Neural cell (in vitro differentiated cells): ENCODE data around the gene KPNA1. TPM values are rescaled to one million over a fixed set of nuclear protein-coding genes. Genes with fewer than 3 reads are reported as not detected.

Experiments
- H2AFZ ChIP-seq: fragments of 200-600, 300-800 bp; sonication (generic), shearing (Covaris generic); 2 replicates; pipeline ENCODE4 v1.6.0; 2014; ENCODE audit warnings: low read depth, mild to moderate bottlenecking, antibody characterized with exemption, low read length, moderate library complexity
- H3F3A ChIP-seq: fragments of 200-600 bp; shearing (Covaris generic); 2 replicates; pipeline ENCODE4 v1.6.1; 2016; ENCODE audit warnings: mild to moderate bottlenecking, moderate library complexity, mixed read lengths, antibody characterized with exemption, low read length; ENCODE audit not compliant: insufficient read depth, poor library complexity, severe bottlenecking
- H3K27ac ChIP-seq: fragments of 200-600, 300-800 bp; sonication (generic), shearing (Covaris generic); 2 replicates; pipeline ENCODE4 v1.5.1; 2014; ENCODE audit warnings: mild to moderate bottlenecking, low read length, moderate library complexity
- H3K27me3 ChIP-seq: fragments of 300-800, 200-600 bp; sonication (generic), shearing (Covaris generic); 2 replicates; pipeline ENCODE4 v1.6.0; 2014; ENCODE audit warnings: mild to moderate bottlenecking, low read depth, low read length, moderate library complexity; ENCODE audit not compliant: insufficient read depth
- H3K36me3 ChIP-seq: fragments of 300-800, 200-600 bp; sonication (generic), shearing (Covaris generic); 2 replicates; pipeline ENCODE4 v1.5.1; 2014; ENCODE audit warnings: mild to moderate bottlenecking, antibody characterized with exemption, low read length, moderate library complexity; ENCODE audit not compliant: insufficient read depth
- H3K4me2 ChIP-seq: fragments of 300-800, 200-600 bp; sonication (generic), shearing (Covaris generic); 2 replicates; pipeline ENCODE4 v1.6.0; 2014; ENCODE audit warnings: mild to moderate bottlenecking, low read length
- H3K4me3 ChIP-seq: fragments of 300-800, 200-600 bp; sonication (generic), shearing (Covaris generic); 2 replicates; pipeline ENCODE4 v1.5.1; 2014; ENCODE audit warnings: mild to moderate bottlenecking, low read length, moderate library complexity
- H3K79me2 ChIP-seq: fragments of 200-600 bp; shearing (Covaris generic); replicated peaks from 2 replicates; pipeline ENCODE4 v1.6.0; 2014; ENCODE audit warnings: mild to moderate bottlenecking, low read length, moderate library complexity; ENCODE audit not compliant: insufficient read depth
- H3K9ac ChIP-seq: fragments of 300-800, 200-600 bp; sonication (generic), shearing (Covaris generic); 2 replicates; pipeline ENCODE4 v1.6.1; 2016; ENCODE audit warnings: mild to moderate bottlenecking, low read length, mixed read lengths
- H3K9me2 ChIP-seq: fragments of 200-600 bp; shearing (Covaris generic); 2 replicates; pipeline ENCODE4 v1.6.1; 2016; ENCODE audit warnings: mild to moderate bottlenecking, low read length, mixed read lengths; ENCODE audit not compliant: insufficient read depth
- H3K9me3 ChIP-seq: fragments of 200-600, 300-800 bp; sonication (generic), shearing (Covaris generic); 2 replicates; pipeline ENCODE4 v1.6.1; 2016; ENCODE audit warnings: mild to moderate bottlenecking, mixed run types, low read length, moderate library complexity, mixed read lengths
- H4K20me1 ChIP-seq: fragments of 200-600 bp; shearing (Covaris generic); 2 replicates; pipeline ENCODE4 v1.6.1; 2016; ENCODE audit warnings: mild to moderate bottlenecking, mixed run types; ENCODE audit not compliant: insufficient read depth
- EP300 ChIP-seq: fragments of 450-650 bp; conservative IDR thresholded peaks from 2 replicates; pipeline ENCODE4 v1.6.1; 2014; ENCODE audit warnings: antibody characterized with exemption, mild to moderate bottlenecking, moderate library complexity; ENCODE audit not compliant: poor library complexity, severe bottlenecking
- EZH2 ChIP-seq: fragments of 200-600, 300-800 bp; shearing (Covaris generic), sonication (generic); IDR thresholded peaks from 2 replicates; pipeline ENCODE4 v1.6.1; 2014; ENCODE audit warnings: antibody characterized with exemption, low read length, borderline replicate concordance, mild to moderate bottlenecking; ENCODE audit not compliant: insufficient read depth, poor library complexity, severe bottlenecking
- MXI1 ChIP-seq: fragments of 450-650 bp; conservative IDR thresholded peaks from 2 replicates; pipeline ENCODE4 v1.6.1; 2014; ENCODE audit warnings: antibody characterized with exemption, mild to moderate bottlenecking; ENCODE audit not compliant: poor library complexity, severe bottlenecking
- POLR2AphosphoS5 ChIP-seq: IDR thresholded peaks from 2 replicates; pipeline ENCODE4 v1.6.1; 2012
- RAD21 ChIP-seq: fragments of 450-650 bp; conservative IDR thresholded peaks from 2 replicates; pipeline ENCODE4 v1.6.1; 2014; ENCODE audit warnings: antibody characterized with exemption, mild to moderate bottlenecking, moderate library complexity
- SMC3 ChIP-seq: fragments of 450-650 bp; conservative IDR thresholded peaks from 2 replicates; pipeline ENCODE4 v1.6.1; 2014; ENCODE audit warnings: antibody characterized with exemption, mild to moderate bottlenecking, moderate library complexity; ENCODE audit not compliant: poor library complexity
- TAF1 ChIP-seq: IDR thresholded peaks from 2 replicates; pipeline ENCODE4 v1.6.1; 2012; ENCODE audit warnings: low read depth
- polyA plus RNA-seq: library from polyadenylated mRNA; depleted of rRNA; stranded (reverse); fragments of >200 nt; gene quantifications from 2 replicates; pipeline ENCODE4 v1.2.3, GENCODE V29; 2014
- TF ChIP-seq, protein P1 (sequence below): fragments of 450-650 bp; IDR thresholded peaks from 2 replicates; pipeline ENCODE4 v1.5.1; 2014; ENCODE audit warnings: antibody characterized with exemption, mild to moderate bottlenecking, moderate library complexity; ENCODE audit not compliant: poor library complexity, severe bottlenecking
- TF ChIP-seq, protein P2 (sequence below): IDR thresholded peaks from 2 replicates; pipeline ENCODE4 v1.6.1; 2012; ENCODE audit warnings: borderline replicate concordance

KPNA1 gene
- polyA plus RNA-seq, 1 donor from 2014 or later = 35.8 TPM

DNA sequence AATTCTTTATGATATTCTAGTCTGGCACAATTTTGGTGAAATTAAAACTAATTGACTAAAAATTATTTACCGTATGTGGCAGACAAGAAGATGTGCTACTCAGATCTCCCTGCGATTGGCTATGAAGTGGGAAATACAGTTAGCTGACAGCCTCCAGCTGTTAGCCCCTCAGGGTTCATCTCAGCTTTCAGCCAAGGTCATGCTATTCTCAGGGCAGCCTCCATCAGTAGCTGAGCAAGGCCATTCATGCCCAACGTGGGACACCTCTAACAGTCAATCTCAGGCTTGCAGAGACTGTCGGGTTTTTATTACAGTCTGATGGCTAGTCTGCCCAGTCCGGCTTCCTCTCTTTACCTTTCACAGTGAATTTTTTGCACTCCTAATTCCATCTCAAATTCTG is 42.6 kb upstream of the KPNA1 start:
- TF ChIP-seq SMC3 (no peak), RAD21 (no peak), EZH2 (no peak), EP300 (no peak), POLR2AphosphoS5 (no peak), MXI1 (no peak), TAF1 (no peak)
- TF ChIP-seq, protein P1, sequence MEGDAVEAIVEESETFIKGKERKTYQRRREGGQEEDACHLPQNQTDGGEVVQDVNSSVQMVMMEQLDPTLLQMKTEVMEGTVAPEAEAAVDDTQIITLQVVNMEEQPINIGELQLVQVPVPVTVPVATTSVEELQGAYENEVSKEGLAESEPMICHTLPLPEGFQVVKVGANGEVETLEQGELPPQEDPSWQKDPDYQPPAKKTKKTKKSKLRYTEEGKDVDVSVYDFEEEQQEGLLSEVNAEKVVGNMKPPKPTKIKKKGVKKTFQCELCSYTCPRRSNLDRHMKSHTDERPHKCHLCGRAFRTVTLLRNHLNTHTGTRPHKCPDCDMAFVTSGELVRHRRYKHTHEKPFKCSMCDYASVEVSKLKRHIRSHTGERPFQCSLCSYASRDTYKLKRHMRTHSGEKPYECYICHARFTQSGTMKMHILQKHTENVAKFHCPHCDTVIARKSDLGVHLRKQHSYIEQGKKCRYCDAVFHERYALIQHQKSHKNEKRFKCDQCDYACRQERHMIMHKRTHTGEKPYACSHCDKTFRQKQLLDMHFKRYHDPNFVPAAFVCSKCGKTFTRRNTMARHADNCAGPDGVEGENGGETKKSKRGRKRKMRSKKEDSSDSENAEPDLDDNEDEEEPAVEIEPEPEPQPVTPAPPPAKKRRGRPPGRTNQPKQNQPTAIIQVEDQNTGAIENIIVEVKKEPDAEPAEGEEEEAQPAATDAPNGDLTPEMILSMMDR = no peak
- TF ChIP-seq, protein P2, sequence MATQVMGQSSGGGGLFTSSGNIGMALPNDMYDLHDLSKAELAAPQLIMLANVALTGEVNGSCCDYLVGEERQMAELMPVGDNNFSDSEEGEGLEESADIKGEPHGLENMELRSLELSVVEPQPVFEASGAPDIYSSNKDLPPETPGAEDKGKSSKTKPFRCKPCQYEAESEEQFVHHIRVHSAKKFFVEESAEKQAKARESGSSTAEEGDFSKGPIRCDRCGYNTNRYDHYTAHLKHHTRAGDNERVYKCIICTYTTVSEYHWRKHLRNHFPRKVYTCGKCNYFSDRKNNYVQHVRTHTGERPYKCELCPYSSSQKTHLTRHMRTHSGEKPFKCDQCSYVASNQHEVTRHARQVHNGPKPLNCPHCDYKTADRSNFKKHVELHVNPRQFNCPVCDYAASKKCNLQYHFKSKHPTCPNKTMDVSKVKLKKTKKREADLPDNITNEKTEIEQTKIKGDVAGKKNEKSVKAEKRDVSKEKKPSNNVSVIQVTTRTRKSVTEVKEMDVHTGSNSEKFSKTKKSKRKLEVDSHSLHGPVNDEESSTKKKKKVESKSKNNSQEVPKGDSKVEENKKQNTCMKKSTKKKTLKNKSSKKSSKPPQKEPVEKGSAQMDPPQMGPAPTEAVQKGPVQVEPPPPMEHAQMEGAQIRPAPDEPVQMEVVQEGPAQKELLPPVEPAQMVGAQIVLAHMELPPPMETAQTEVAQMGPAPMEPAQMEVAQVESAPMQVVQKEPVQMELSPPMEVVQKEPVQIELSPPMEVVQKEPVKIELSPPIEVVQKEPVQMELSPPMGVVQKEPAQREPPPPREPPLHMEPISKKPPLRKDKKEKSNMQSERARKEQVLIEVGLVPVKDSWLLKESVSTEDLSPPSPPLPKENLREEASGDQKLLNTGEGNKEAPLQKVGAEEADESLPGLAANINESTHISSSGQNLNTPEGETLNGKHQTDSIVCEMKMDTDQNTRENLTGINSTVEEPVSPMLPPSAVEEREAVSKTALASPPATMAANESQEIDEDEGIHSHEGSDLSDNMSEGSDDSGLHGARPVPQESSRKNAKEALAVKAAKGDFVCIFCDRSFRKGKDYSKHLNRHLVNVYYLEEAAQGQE = no peak
- Histone ChIP-seq H3K9me2 (no peaks in the 10 kb centered on the region), H3K4me3 (no peak overlapping the region), H3K36me3 (no peaks in the 10 kb centered on the region), H3K27ac (no peak overlapping the region), H4K20me1 (no peaks in the 10 kb centered on the region), H3K4me2 (no peak overlapping the region), H2AFZ (no peak overlapping the region), H3K27me3 (no peaks in the 10 kb centered on the region), H3K79me2 (no peaks in the 10 kb centered on the region), H3K9ac (no peak overlapping the region), H3K9me3 (no peaks in the 10 kb centered on the region), H3F3A (no peaks in the 10 kb centered on the region)

DNA sequence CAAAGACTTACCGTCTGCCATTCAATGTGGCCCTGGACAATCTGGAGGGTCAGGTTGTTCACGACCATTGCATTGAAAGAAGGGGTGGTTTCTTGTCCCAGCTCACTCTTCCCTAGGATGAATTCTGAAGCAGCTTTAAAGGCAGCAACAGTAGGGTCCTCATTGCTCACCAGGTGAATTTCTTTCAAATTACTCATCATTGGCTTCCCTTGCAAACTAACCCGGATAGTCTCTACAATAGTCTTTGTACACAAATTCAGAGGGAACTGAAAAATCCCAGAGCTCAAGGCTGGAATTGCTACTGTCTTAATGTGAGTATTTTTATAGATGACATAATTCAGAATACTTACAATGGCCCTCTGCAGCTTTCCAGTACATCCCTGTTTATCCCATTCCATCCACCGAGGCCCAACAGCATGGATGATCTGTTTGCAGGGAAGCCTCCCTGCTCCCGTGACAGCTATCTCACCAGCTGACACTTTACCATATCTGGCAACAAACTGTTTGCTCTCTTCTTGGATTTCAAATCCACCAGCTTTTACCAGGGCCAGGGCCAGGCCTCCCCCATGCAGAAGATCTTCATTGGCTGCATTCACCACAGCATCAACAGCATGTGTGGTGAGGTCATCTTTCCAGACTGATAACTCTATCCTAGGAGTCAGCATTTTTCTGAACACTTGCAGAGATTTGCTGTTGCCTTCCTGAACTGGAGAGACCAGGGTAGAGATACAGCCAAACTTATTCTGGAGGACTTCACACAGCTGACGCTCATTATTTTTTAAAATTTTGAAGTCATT is 40.7 kb upstream of the KPNA1 start:
- H3K27ac ChIP-seq = no peak overlapping the region
- H3K9me2 ChIP-seq = no peaks in the 10 kb centered on the region
- TF ChIP-seq, protein P1 = no peak
- TF ChIP-seq POLR2AphosphoS5 (no peak), EZH2 (no peak), SMC3 (no peak), TAF1 (no peak), MXI1 (no peak), EP300 (no peak), RAD21 (no peak)
- TF ChIP-seq, protein P2 = no peak
- H4K20me1 ChIP-seq = no peaks in the 10 kb centered on the region
- H3K4me2 ChIP-seq = no peak overlapping the region
- no peaks in the 10 kb centered on the region for H3K27me3 ChIP-seq
- H3K4me3 ChIP-seq = no peak overlapping the region
- no peaks in the 10 kb centered on the region for H3K36me3 ChIP-seq
- H3K9me3 ChIP-seq = no peaks in the 10 kb centered on the region
- no peaks in the 10 kb centered on the region for H3K79me2 ChIP-seq
- no peak overlapping the region for H3K9ac ChIP-seq
- H2AFZ ChIP-seq = no peak overlapping the region
- H3F3A ChIP-seq = no peaks in the 10 kb centered on the region
